ENCODE data around the gene EDEM2. TPM values are rescaled to one million over a fixed set of nuclear protein-coding genes. Genes with fewer than 3 reads are reported as not detected.
"Not testable (repeated sequence)": the region's sequence is repeated elsewhere in the genome, so short reads cannot be mapped to it uniquely, and the experiment has no call there.

EDEM2 gene
- total RNA-seq, 1 experiment from 2014 or later: 34.7 TPM

- no peak for ATAC-seq
- intact Hi-C loops (cut with micrococcal nuclease; ENCODE audit: unreplicated experiment): no loop called here
- ChIA-PET CTCF (no interaction called here), POLR2A (no interaction called here)
- H3K9me3 ChIP-seq (ENCODE audit: control insufficient read depth, insufficient read depth, low read depth, low read length): 0 out of 2 replicates have a peak, but pooled peaks cover 3% of the 10 kb centered on the region
- BruUV-seq (replicated peaks): no TSS peak
- no peaks in the 10 kb centered on the region for H3K36me3 ChIP-seq (ENCODE audit: control insufficient read depth, insufficient read depth, low read length)
- no peaks in the 10 kb centered on the region for H3K27me3 ChIP-seq (ENCODE audit: control insufficient read depth, insufficient read depth, low read length)
- in situ Hi-C loops (cut with HindIII; ENCODE audit: low pct_unique_long_range_greater_than_20kb, low sequenced_read_pairs): no loop called here
- DNase-seq (ENCODE audit: low read depth, low spot score): no peak
- no peaks in the 10 kb centered on the region for H3K4me1 ChIP-seq (ENCODE audit: control insufficient read depth, insufficient read depth, low read length)
- no peak overlapping the region for H3K27ac ChIP-seq (ENCODE audit: low read length)
- H3K4me3 ChIP-seq (ENCODE audit: low read depth in 2 of 2, low read length in 2 of 2): no peak overlapping the region
- no peak for TF ChIP-seq POLR2AphosphoS5 (IDR thresholded peaks at IDR 0.05; ENCODE audit: low read depth, low read length)
Observed at GRCh38 chr20:35190556-35190955, 43.4 kb upstream of the EDEM2 start.

DNA sequence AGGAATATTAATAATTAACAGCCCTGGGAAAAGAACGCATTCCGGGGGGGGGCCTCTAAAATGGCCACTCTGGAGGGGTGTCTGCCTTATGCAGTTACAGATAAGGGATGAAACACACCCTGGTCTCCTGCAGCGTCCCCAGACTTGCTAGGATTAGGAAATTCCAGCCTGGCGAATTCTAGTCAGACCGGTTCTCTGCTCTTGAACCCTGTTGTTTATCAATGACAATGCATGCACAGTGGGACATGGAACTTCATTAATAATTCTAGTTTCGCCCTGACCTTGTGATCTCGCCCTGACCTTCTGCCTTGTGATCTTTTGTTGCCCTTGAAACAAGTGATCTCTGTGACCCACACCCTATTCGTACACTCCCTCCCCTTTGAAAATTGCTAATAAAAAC lies 42.1 kb upstream of the EDEM2 start:
- in situ Hi-C loops (cut with HindIII; ENCODE audit: low pct_unique_long_range_greater_than_20kb, low sequenced_read_pairs); H3K27me3 ChIP-seq (ENCODE audit: control insufficient read depth, insufficient read depth, low read length); H3K36me3 ChIP-seq (ENCODE audit: control insufficient read depth, insufficient read depth, low read length); intact Hi-C loops (cut with micrococcal nuclease; ENCODE audit: unreplicated experiment); H3K9me3 ChIP-seq (ENCODE audit: control insufficient read depth, insufficient read depth, low read depth, low read length); DNase-seq (ENCODE audit: low read depth, low spot score); H3K27ac ChIP-seq (ENCODE audit: low read length); CTCF ChIA-PET; POLR2A ChIA-PET; H3K4me1 ChIP-seq (ENCODE audit: control insufficient read depth, insufficient read depth, low read length); H3K4me3 ChIP-seq (ENCODE audit: low read depth in 2 of 2, low read length in 2 of 2); ATAC-seq; BruUV-seq (replicated peaks): not testable (repeated sequence)

DNA sequence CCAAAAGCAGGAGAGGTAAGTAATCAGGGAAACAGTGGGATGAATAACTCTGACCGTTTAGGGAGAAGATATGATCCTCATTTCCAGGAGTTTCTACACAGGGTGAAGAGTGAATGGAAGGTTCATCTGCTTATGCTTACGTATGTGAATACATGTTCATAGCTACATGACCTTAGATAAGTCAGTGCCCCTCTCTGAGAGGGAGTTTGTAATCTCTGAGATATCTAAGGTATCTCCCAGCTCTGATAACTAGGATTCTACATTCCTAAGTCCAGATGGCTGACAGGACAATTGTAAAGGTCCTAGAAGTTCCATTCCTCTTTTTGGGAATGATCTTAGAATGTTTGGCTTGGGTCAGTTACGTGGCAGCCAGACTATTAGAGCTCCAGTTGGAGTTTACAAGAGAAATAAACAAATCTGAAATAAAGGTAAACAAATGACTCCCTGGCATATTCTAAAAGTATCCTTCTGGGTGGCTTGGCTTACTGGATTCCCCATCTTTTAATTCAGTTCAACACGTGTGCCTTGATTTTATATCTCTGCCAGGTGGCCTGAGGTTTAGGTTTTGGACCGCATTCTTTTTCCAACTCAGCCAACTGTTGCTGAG lies 40.6 kb upstream of the EDEM2 start:
- intact Hi-C loops (cut with micrococcal nuclease; ENCODE audit: unreplicated experiment) (no loop called here), in situ Hi-C loops (cut with HindIII; ENCODE audit: low pct_unique_long_range_greater_than_20kb, low sequenced_read_pairs) (no loop called here)
- CTCF ChIA-PET: no interaction called here
- Histone ChIP-seq H3K4me1 (ENCODE audit: control insufficient read depth, insufficient read depth, low read length) (no peaks in the 10 kb centered on the region), H3K9me3 (ENCODE audit: control insufficient read depth, insufficient read depth, low read depth, low read length) (no peaks in the 10 kb centered on the region), H3K36me3 (ENCODE audit: control insufficient read depth, insufficient read depth, low read length) (no peaks in the 10 kb centered on the region), H3K4me3 (ENCODE audit: low read depth in 2 of 2, low read length in 2 of 2) (no peak overlapping the region), H3K27ac (ENCODE audit: low read length) (no peak overlapping the region), H3K27me3 (ENCODE audit: control insufficient read depth, insufficient read depth, low read length) (no peaks in the 10 kb centered on the region)
- TF ChIP-seq REST (IDR thresholded peaks at IDR 0.05; ENCODE audit: insufficient read depth in 1 of 2, low read depth in 2 of 2, low read length in 1 of 2) (no peak), POLR2AphosphoS5 (IDR thresholded peaks at IDR 0.05; ENCODE audit: low read depth, low read length) (no peak), CTCF (IDR thresholded peaks at IDR 0.05) (no peak), TCF7L2 (IDR thresholded peaks at IDR 0.05; ENCODE audit: low read depth, low read length) (no peak), SIN3A (IDR thresholded peaks at IDR 0.05; ENCODE audit: borderline replicate concordance, insufficient read depth, low read depth, low read length) (no peak)
- POLR2A ChIA-PET: no interaction called here
- no TSS peak for BruUV-seq (replicated peaks)
- DNase-seq (ENCODE audit: low read depth, low spot score): no peak
- no peak for ATAC-seq

GRCh38 chr20:35186691-35187289 lies 39.7 kb upstream of the EDEM2 start:
- H3K4me1 ChIP-seq (ENCODE audit: control insufficient read depth, insufficient read depth, low read length); H3K4me3 ChIP-seq (ENCODE audit: low read depth in 2 of 2, low read length in 2 of 2); H3K27me3 ChIP-seq (ENCODE audit: control insufficient read depth, insufficient read depth, low read length); ATAC-seq; DNase-seq (ENCODE audit: low read depth, low spot score); POLR2A ChIA-PET; BruUV-seq (replicated peaks); H3K36me3 ChIP-seq (ENCODE audit: control insufficient read depth, insufficient read depth, low read length); H3K27ac ChIP-seq (ENCODE audit: low read length); intact Hi-C loops (cut with micrococcal nuclease; ENCODE audit: unreplicated experiment); H3K9me3 ChIP-seq (ENCODE audit: control insufficient read depth, insufficient read depth, low read depth, low read length); in situ Hi-C loops (cut with HindIII; ENCODE audit: low pct_unique_long_range_greater_than_20kb, low sequenced_read_pairs): not testable (repeated sequence)
- CTCF ChIA-PET: interaction anchor here (0.7 kb wide), 2 partner anchors 48 to 357 kb away, joined by 5 to 6 read pairs; no protein-coding TSS in a partner anchor

Measured in Panc1 (cell line).